ENCODE data around the gene VN1R5. TPM values are rescaled to one million over a fixed set of nuclear protein-coding genes. Genes with fewer than 3 reads are reported as not detected.

Gene VN1R5
- total and polyA plus RNA-seq, 9 of the 15 experiments (the other 6 are each of a cell fraction or from before 2014, with no cell fraction given), result not detected

DNA sequence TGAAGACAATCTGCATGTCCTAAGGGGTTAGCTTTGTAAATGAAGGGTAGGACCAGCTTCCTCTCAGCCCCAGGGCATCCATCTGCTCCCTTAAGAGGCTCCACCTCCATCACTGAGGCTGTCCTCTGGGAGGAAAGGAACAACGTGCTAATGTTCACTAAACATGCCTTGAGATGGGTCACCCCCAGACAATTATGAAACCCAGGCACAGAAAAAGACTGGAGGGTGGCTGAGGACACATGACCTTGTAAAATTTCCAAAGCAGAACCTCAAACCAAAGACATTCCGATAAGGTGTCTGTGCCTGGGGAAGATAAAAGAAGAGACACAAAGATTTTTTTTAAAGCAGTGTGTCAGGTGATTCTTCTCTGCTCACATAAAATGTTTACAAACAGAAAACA, 46.5 kb upstream of the VN1R5 start (continued):
- TF ChIP-seq, protein P1, sequence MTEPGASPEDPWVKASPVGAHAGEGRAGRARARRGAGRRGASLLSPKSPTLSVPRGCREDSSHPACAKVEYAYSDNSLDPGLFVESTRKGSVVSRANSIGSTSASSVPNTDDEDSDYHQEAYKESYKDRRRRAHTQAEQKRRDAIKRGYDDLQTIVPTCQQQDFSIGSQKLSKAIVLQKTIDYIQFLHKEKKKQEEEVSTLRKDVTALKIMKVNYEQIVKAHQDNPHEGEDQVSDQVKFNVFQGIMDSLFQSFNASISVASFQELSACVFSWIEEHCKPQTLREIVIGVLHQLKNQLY (CRISPR knock-in tag; conservative IDR thresholded peaks at IDR 0.05), result no peak
- no peak for TF ChIP-seq CREM (IDR thresholded peaks at IDR 0.05; ENCODE audit: low read depth)
- no peak for TF ChIP-seq FOXJ3 (CRISPR knock-in tag; IDR thresholded peaks at IDR 0.05)
- TF ChIP-seq RBM14 (IDR thresholded peaks at IDR 0.05; ENCODE audit: borderline replicate concordance, insufficient read depth, low read depth, low read length), result no peak
- TF ChIP-seq ZNF778 (CRISPR knock-in tag; IDR thresholded peaks at IDR 0.05), result no peak
- TF ChIP-seq ZNF57 (CRISPR knock-in tag; IDR thresholded peaks at IDR 0.05), result no peak
- TF ChIP-seq L3MBTL2 (IDR thresholded peaks at IDR 0.05), result 0 out of 2 replicates have a peak, but pooled peaks have one; percentile 10
- no peak for TF ChIP-seq YBX1 (IDR thresholded peaks at IDR 0.05)
- no peak for TF ChIP-seq PCBP1 (IDR thresholded peaks at IDR 0.05; ENCODE audit: low read depth, low read length, poor library complexity, severe bottlenecking)
- no peak for TF ChIP-seq COPS2 (conservative IDR thresholded peaks at IDR 0.05)
- TF ChIP-seq POLR2A (conservative IDR thresholded peaks at IDR 0.05), result no peak

DNA sequence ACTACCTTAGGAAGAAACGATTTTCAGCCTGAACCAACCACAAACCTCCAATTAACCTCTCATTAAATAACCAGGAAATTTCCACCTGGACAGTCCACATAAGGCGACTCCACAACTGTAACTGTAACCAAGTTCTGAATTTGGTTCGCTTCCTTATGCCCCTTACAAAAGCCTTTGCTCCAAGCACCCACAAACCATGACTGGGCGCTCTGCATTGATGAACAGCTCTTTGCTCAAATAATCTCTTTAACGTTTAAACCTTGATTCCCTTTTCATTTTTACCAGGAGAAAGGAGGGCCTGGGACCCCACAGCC, 45.9 kb upstream of the VN1R5 start:
- Histone ChIP-seq H3K27ac (ENCODE audit: extremely low read depth, low read depth, low read length) (peak overlapping the region; percentile 80), H3K9me3 (replicated peaks; ENCODE audit: control insufficient read depth, insufficient read depth, low read depth, low read length) (no peaks in the 10 kb centered on the region), H3K4me3 (peak overlapping the region; percentile 66), H3K9me1 (ENCODE audit: control insufficient read depth, insufficient read depth, low read length) (peaks cover 5% of the 10 kb centered on the region), H3K4me1 (replicated peaks in 1 of 2; ENCODE audit: control insufficient read depth in 2 of 2, insufficient read depth in 2 of 2, low read length in 2 of 2) (peaks cover 16 to 24% of the 10 kb centered on the region in 2 experiments), H4K20me1 (replicated peaks; ENCODE audit: control insufficient read depth, insufficient read depth, low read length) (0 out of 2 replicates have a peak, but pooled peaks cover 9% of the 10 kb centered on the region), H3K36me3 (ENCODE audit: control insufficient read depth, insufficient read depth, low read length) (peaks cover 36% of the 10 kb centered on the region; the same call in 2 of the 3 replicates), H3K79me2 (ENCODE audit: control insufficient read depth, insufficient read depth, low read length) (peaks cover 50% of the 10 kb centered on the region), H3K9ac (ENCODE audit: insufficient read depth in 1 of 2, low read depth in 2 of 2, low read length in 2 of 2) (peak overlapping the region; percentile 77 to 94), H3K4me2 (ENCODE audit: insufficient read depth, low read length) (peak overlapping the region; percentile 86), H3K27me3 (ENCODE audit: control insufficient read depth in 2 of 2, insufficient read depth in 2 of 2, low read length in 2 of 2) (no peaks in the 10 kb centered on the region), H2AFZ (ENCODE audit: low read depth, low read length) (peak overlapping the region; percentile 95)
- intact Hi-C loops (cut with micrococcal nuclease) (loop anchor here (5.0 kb wide), 1 partner anchor 98 kb away; no protein-coding TSS in a partner anchor), in situ Hi-C loops (cut with MboI) (no loop called here)
- BruUV-seq (replicated peaks), result no TSS peak
- FAIRE-seq, result no peak
- ChIA-PET POLR2A (interaction anchor here (0.6 to 1.2 kb wide), 4 partner anchors 10 to 164 kb away, joined by 3 to 5 read pairs (median 3); no protein-coding TSS in a partner anchor), CTCF (ENCODE audit: low intra/inter-chr PET ratio) (no interaction called here)
- TF ChIP-seq NFIX (CRISPR knock-in tag; IDR thresholded peaks at IDR 0.05; ENCODE audit: low read depth) (no peak), DPF2 (IDR thresholded peaks at IDR 0.05) (0 out of 2 replicates have a peak, but pooled peaks have one; percentile 19), NFE2 (IDR thresholded peaks at IDR 0.05; ENCODE audit: low read depth) (peak; percentile 51; the same call in 1 of the 2 replicates), TARDBP (IDR thresholded peaks at IDR 0.05) (no peak), MAFK (IDR thresholded peaks at IDR 0.05; ENCODE audit: low read length) (0 out of 2 replicates have a peak, but pooled peaks have one; percentile 1), ZNF12 (CRISPR knock-in tag; IDR thresholded peaks at IDR 0.05) (0 out of 2 replicates have a peak, but pooled peaks have one; percentile 8)
- TF ChIP-seq, protein P2, sequence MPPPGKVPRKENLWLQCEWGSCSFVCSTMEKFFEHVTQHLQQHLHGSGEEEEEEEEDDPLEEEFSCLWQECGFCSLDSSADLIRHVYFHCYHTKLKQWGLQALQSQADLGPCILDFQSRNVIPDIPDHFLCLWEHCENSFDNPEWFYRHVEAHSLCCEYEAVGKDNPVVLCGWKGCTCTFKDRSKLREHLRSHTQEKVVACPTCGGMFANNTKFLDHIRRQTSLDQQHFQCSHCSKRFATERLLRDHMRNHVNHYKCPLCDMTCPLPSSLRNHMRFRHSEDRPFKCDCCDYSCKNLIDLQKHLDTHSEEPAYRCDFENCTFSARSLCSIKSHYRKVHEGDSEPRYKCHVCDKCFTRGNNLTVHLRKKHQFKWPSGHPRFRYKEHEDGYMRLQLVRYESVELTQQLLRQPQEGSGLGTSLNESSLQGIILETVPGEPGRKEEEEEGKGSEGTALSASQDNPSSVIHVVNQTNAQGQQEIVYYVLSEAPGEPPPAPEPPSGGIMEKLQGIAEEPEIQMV (tag; conservative IDR thresholded peaks at IDR 0.05; ENCODE audit: low read depth), result peak; percentile 87
- DNase-seq (ENCODE audit: extremely low read depth in 1 of 4, low spot score in 3 of 4), result no peak
- peak; percentile 30 for ATAC-seq
- 6% methylated on average over 5 of the region's 5 CpGs for WGBS (ENCODE audit: insufficient coverage, low coverage, missing lambda C conversion rate)

Measured in K562 (cell line).